Stimulated activated CD8-positive, alpha-beta memory T cell treated with anti-CD3 and anti-CD28 coated beads, Interleukin-12 subunit alpha, Interleukin-12 subunit beta, amount 100 ng/mL, for 1 hour (primary cell): ENCODE data around the gene SAMD15.
A peak's percentile ranks its signal among the peaks of the same experiment; 100 is the strongest.
"Not testable (repeated sequence)": the region's sequence is repeated elsewhere in the genome, so short reads cannot be mapped to it uniquely, and the experiment has no call there.

Experiments
- DNase-seq: peaks from one replicate; pipeline ENCODE4 v3.0.0-alpha.2; 2020; ENCODE audit warnings: low read depth

The SAMD15 gene

GRCh38 chr14:77376771-77377501 lies at the start of gene SAMD15, which contains the start of gene TMED8:
Gene SAMD15 (plus strand): TSS chr14:77377379. CDS start chr14:77377419, 40 bp downstream.
Gene TMED8 (minus strand): TSS chr14:77377094. CDS start chr14:77377053, 41 bp downstream.
- DNase-seq, result peak; percentile 55

- no peak for DNase-seq
These were observed 47.3 kb upstream of the SAMD15 start for GRCh38 chr14:77329872-77330271.

DNA sequence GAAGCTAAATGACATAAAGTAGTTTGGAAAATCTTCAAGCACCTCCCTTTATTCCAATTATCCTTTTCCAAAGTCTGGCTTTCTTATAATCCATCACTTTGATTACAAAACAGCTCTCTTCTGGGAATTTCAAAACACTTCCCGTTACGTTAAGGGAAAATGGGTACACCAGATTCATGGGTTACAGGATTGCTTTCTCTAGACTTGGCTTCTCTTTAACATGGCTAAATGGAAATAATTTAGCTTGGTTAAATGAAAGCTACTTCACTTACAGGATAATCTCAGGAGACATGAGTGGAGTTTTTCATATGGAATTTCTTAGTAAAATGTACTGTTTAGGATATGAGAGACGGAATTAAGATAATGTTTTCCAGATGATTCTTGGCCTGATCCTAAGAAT lies 41.6 kb upstream of the SAMD15 start:
- DNase-seq, result no peak

- not testable (repeated sequence) for DNase-seq
These were observed 39.9 kb upstream of the SAMD15 start for GRCh38 chr14:77337255-77337654.

DNA sequence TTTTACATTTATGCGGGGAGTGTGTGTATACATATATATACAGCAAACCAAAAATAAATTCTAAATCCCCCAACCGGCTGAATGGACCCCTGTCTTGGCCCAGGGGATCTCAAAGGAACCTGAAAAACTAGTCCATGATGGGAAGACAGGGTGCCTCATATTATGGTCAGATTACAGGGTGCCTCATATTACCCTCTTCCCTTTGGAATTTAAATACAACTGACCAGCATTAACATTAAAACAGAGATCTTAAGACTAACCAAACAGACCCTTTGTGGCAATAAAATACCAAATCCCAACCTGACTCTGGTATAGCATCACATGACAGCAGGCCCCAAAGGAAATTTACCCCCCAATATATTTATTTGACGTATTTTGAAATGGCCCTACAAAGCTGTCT lies 39.3 kb upstream of the SAMD15 start:
- DNase-seq, result no peak

GRCh38 chr14:77338302-77338701 lies 38.9 kb upstream of the SAMD15 start:
- no peak for DNase-seq

DNA sequence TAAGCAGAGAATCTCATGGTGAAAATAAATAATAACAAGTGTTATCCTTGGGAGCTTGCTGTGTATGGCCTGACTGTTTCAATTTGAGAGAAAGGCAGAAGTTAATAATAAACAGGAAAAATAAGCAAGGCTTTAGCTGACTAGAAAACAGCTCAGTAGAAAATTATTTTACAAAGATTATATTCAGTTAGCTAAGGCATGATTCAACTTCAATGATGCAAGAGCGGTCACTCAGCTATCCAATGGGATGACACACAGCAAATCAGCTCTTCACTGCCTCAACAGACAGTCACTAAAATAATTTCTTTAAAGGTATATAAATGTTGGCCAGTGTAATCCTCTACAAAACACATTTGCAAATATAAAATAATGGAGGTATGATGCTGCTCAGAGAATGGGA lies 37.8 kb upstream of the SAMD15 start:
- no peak for DNase-seq

GRCh38 chr14:77340389-77340788 lies 36.8 kb upstream of the SAMD15 start:
- DNase-seq, result no peak

- DNase-seq, result no peak
These were observed 34.3 kb upstream of the SAMD15 start for GRCh38 chr14:77342726-77343397.

DNA sequence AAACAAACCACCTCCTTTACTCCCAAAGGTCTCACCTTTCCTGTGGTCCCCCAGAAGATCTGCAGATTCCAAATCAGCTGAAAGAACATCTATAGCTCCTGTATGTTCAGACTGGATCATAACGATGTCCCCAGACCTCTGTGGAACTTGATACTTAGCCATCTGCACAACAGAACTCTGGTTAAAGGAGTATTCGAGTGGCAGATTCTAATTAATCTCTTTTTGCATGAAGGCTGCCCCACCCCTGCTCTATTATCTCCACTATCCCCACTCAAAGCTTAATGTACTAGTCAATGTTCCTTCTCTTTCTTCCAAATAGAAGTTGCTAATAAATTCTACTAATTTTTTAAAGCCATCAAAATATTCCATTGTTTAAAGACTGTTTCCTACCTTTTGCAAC lies 33.5 kb upstream of the SAMD15 start:
- DNase-seq, result no peak

GRCh38 chr14:77344377-77344996 lies 32.7 kb upstream of the SAMD15 start:
- DNase-seq, result no peak

DNA sequence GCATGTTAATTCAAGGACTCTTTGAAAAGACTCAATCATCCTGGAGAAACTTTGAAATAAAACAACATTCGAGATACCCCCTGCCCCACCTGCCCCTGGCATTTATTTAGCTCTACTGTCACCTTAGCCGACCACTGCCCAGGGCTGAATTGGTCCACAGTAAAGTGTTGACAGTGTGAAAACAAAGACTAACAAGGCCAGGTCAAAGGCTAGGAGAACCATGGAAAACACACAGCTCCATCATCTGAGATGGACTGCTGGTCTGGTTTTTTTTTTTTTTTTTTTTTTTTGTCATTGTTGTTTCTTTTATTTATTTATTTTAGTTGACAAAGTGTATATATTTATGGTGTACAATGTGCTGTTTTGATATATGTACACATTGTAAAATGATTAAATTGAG lies 30.7 kb upstream of the SAMD15 start:
- no peak for DNase-seq

DNA sequence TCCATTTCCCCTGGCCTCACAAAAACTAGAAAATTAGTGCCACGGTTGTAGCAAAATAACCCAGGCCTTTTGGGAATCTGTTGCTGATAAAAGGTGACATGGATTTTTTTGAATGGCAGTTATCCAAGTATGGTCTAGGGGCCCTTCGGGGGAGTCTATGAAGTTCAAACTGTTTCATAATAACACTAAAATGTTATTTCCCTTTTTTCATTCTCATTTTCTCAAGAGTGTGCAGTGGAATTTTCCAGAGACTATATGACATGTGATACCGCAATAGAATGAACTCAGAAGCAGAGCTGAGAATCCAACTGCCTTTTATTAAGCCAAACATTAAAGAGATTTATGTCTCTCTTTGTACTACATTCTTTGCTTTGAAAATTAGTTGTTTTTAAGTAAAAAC lies 29.4 kb upstream of the SAMD15 start:
- DNase-seq, result no peak

DNA sequence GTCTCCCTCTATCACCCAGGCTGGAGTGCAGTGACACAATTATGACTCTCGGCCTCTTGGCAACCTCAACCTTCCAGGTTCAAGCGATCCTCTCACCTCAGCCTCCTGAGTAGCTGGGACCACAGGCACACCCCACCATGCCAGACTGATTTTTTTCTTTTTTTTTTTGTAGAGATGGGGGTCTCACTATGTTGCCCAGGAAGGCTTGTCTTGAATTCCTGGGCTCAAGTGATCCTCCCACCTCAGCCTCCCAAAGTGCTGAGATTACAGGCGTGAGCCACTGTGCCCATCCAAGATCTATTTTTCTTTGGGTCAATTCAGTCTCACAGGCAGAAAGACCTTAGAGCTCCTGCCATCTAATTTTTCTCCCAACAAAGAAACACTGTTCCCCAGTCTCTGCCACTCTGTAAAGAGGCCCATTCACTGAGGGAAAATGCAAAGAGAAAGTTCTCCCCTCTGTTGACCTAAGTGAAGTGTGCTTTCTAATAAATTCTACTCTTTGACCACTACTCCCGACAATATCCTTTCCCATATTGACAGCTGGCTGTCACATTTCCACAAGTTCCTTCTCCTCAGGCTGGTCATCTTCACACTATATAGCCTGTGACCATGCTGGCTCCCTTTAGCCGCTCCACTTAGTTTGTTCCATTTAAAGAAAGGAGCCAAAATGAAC lies 23.6 kb upstream of the SAMD15 start:
- no peak for DNase-seq

GRCh38 chr14:77355811-77356210 lies 21.4 kb upstream of the SAMD15 start:
- DNase-seq, result no peak

- DNase-seq, result no peak
These were observed 20.3 kb upstream of the SAMD15 start for GRCh38 chr14:77356899-77357298.

DNA sequence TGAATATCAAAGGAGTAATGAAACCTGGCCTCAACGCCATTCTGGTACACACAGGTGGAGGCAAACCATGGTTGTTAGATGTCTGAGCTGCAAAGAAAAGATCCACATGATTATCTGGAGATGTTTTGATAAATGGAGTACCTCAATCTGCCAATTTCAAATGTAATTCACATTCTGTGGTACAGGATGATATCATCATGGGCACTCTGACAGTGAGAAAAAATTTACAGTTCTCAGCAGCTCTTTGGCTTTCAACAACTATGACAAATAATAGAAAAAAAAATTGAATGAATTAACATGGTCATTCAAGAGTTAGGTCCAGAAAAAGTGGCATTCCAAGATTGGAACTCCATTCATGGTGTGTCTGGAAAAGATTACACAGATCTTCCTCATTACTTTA lies 17.6 kb upstream of the SAMD15 start:
- no peak for DNase-seq

DNA sequence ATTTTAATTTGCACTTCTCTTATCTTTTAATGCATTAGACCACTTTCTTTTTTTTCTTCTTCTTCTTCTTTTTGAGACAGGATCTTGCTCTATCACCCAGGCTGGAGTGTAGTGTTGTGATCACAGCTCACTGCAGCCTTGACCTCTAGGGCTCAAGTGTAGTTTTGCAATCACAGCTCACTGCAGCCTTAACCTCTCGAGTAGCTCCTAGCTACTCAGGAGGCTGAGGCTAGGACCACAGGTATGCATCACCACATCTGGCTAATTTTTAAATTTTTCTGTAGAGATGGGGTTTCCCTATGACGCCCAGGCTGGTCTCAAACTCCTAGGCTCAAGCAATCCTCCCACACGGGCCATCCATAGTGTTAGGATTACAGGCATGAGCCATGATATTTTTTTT lies 13.0 kb upstream of the SAMD15 start:
- DNase-seq, result no peak

DNA sequence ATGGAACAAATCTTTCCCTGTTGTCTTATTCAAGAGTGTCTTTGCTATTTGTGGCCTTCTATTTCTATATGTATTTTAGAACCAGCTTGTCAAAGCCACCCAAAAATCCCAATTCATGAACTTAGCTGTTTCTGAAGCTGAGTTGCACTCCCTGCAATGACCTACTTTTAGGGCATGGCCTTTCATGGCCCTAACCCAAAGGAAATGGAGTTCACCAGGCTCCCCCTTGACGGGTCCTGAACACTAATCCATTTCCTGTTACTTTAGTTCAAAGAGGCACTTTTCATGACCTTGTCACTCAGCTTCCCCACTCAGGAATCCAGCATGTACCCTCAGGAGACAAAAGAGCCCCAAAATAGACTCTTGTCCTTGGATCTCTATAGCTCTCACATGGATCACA lies 7.9 kb upstream of the SAMD15 start:
- no peak for DNase-seq

DNA sequence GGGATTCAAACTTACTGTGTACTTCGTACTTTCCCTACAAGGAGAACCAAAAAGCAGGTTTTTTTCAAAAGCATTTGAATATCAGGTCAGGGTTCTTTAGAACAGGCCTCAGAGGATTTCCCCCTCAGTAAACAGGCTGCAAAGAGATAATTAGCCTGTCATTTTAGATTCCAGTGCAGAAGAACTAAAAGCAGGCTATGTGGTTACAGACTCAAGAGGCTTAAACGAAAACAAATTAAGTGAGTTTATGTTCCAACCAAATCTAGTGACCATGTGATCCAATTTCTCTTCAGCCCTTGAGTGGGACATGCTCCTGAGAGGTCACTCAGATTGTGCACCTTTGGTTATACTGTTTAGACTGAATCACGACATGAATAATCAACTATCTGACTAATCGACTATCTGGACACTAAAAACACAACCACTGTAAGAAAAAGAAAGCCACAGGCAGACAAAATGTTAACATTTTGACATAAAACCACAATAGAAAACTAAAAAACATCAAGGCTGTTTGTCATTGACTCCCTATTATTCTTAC lies 4.8 kb upstream of the SAMD15 start:
- DNase-seq, result no peak

- DNase-seq, result no peak
These were observed 1.8 kb upstream of the SAMD15 start for GRCh38 chr14:77375164-77375950.
